ENCODE measurements around the gene TRIP4. TPM values are rescaled to one million over a fixed set of nuclear protein-coding genes. Genes with fewer than 3 reads are reported as not detected.
"Not testable (repeated sequence)": the region's sequence is repeated elsewhere in the genome, so short reads cannot be mapped to it uniquely, and the experiment has no call there.

The TRIP4 gene
- total RNA-seq, 1 donor from 2014 or later: 14.3 TPM

DNA sequence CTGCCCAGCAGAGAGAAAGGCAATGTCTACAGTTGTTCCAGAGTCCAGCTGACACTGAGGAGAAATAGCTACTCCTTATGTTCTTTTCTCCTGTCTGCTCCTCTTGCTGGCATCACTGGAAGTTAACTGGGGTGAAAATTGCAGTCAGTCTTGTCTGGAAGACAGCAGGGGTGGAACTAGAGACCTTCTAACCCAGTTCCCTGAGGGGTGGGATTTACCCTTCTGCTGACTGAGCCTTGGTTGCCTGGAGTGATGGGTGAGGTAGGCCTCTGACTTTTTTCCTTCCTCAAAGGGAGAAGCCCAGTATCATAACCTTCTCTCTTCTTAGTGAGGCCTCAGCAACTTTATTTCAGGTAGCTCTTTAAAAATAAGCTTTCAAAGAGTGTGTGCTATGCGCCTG, 88.9 kb downstream of the TRIP4 start:
- DNase-seq (ENCODE audit: low spot score in 2 of 2) (no peak), FAIRE-seq (no peak)

DNA sequence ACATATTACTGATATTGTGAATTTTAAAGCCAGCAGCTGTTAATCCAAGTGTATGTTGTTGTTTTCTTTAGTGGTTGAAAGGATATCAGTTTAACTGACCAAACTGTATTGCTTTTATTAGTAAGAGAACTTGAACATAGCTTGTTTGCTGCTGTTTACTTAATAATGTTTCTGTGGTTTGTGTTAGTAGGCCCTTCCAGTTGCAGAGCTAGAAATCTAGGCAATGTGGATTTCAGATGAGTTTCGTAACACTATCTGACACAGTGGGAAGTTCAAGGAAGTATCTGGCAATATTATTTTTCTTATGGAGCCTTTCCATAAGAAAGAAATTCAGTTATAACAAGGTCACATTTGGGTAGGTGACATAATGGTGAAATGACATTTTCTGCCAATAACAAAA, 91.2 kb downstream of the TRIP4 start:
- DNase-seq (ENCODE audit: low spot score in 2 of 2) (no peak), FAIRE-seq (no peak)

DNA sequence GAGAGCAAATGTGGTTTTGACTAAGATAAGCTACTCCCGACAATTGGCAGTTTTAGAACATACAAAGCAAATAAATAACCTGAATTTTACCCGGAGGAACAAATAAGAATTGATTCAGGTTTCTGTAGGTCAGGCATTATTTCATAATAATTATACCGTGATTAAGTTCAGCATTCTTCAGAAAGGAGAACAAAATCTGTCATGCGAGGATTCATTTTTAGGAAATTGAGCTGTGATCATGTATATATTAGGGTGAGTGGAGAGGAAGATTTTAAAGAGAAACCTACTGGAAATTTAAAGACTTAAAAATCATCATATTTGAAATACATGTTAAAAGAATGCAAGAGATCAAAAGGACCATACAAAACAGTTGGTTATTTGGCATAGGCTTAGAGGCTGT, 93.3 kb downstream of the TRIP4 start:
- no peak for FAIRE-seq
- DNase-seq (ENCODE audit: low spot score in 2 of 2): no peak

DNA sequence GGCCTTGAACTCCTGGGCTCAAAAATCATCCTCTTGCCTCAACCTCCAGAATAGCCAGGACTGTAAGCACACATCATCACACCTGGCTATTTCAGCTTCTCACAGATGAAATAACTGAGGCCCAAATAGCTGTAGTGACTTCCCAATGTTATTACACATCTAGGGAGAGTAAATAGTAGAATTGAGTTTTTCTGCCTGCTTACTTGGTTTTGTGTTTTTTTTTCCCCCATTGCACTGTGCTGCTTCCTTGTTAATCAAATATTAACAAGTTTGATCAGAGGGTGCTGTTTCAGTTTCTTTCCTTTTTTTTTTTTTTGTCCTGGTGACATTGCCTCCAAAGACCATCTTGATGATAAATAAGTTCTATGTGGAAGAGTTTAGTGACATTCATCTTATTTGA, 96.1 kb downstream of the TRIP4 start:
- FAIRE-seq (no peak), DNase-seq (ENCODE audit: low spot score in 2 of 2) (no peak)

DNA sequence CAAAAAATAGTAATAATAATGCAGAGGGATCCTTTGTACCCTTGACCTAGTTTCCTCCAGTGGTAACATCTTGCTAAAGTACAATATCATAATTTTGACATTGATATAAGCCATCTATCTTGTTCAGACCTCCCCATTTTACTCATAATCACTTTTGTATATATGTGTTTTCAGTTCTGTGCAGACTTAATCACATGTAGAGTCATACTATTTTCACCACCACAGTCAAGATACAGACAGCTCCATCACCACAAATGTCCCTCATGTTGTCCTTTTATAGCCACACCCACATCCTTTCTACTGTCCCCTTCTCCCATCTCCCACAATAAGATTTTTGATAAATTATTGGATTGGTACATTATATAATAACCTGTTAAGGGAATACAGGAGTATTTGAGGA, 98.2 kb downstream of the TRIP4 start:
- no peak for FAIRE-seq

DNA sequence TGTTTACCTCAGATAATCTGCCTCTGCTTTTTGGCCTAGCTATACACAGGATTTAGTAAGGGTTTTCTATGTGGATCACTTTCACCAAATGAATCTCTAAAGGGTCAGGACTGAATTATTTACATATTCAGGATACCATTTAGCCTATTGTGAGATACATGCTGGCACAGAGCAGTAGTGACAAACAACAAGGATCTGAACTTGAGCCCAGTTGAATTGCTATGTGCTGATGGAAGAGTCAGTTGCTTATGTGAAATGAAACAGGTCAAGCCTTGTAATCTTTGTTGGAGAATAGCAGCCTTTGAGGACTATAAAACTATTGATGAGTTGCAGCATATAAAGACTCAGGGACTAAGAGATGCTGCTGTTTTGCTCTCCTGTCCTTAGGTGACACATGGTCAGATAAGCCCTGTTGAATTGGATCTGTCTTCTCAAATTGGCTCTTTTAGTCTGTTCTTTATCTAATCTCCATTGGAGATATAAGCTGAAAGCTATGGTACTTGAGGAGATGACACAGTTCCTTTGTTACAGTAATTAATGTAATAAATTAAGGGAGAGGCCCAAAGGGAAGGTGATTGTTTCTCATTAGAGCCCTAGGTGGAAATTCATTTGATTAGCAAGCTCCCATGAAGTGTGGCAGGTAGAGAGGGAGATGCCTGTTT, 103.1 kb downstream of the TRIP4 start:
- FAIRE-seq: no peak

More for the DNA sequence above, 98.2 kb downstream of the TRIP4 start:
- DNase-seq (ENCODE audit: low spot score in 2 of 2): no peak

DNA sequence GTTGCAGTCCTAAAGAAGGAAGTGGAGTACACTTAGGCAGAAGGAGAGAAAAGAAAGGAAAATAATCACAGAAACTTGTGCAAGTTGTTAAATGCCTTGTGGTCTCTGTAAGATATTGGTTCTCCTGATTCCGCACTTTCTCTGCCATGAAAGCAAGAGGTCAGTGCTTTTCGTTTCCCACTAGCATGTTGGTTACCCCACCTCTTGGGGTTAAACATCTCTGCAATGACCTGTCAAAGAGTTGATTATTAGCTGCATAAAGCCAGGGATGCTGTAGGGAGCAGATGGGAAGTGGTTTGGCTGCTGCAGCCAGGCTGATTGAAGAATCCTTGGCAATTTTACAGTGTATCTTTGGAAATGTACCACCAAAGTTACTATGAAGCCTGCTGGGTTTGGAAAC, 106.0 kb downstream of the TRIP4 start:
- DNase-seq (ENCODE audit: low spot score in 2 of 2) (no peak), FAIRE-seq (no peak)

More for the DNA sequence above, 103.1 kb downstream of the TRIP4 start:
- DNase-seq (ENCODE audit: low spot score in 2 of 2): no peak

DNA sequence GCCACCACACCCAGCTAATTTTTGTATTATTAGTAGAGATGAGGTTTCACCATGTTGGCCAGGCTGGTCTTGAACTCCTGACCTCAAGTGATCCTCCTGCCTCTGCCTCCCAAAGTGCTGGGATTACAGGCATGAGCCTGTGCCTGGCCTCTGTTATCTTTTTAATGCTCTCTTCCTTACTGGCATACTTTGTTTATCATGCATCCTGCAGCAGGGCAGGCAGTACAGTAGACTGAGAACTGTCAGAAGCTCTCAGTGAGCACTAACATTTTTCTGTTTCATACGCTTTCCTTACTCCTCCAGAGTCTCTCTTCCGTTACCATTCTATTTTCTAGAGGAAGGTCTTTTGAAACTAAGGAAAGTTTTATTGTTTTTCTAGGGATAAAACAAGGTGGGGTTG, 108.3 kb downstream of the TRIP4 start:
- DNase-seq (ENCODE audit: low spot score in 2 of 2); FAIRE-seq: not testable (repeated sequence)

DNA sequence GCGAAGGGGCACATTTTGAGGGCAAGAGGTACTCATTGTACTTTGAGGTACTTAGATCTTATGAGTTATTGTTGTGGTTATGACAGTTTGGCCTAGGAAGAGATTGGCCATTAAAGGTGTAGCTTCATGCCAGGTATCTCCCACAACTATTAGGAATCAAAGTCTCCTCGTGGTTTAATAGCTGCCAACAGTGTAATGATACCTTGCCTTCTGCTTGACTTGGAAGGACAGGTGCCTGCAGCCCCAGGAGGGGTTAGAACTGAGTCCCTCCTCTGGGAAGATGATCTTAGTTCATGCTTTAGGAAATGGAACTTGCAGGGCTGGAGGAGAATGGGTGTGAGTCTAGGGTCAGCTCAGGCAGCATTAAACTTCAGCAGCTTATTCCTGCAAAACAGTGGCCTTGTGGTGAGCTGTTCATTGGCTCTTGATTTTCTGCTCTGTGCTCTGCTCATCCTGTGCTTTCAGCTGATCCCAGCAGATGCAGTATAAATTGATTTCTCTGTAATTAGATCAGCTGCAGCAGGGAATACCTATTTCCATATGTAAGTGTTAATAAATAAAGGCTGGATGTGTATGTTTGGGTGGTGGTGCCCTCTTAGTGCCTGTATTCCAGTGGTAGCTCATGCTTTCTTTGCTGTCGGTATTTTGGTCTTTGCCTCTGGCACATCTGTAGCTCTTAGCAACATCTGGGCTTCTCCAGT, 113.2 kb downstream of the TRIP4 start:
- no peak for FAIRE-seq
- no peak for DNase-seq (ENCODE audit: low spot score in 2 of 2)

DNA sequence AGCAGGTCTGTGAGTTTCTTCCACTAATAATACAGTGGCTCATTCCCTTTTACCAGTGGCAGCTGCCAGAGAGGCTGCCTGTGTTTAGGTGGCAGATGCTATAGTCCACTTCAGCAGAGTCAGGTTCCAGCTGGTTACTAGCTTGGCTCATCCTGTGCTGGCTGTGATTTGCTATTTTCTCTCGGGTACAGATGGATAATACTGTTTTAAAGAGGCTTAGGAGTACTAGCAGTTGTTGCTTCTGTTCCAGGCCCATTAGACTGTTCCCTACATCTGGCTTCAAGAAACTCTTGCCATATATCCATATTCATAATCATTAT, 113.7 kb downstream of the TRIP4 start:
- DNase-seq (ENCODE audit: low spot score in 2 of 2) (no peak), FAIRE-seq (no peak)

DNA sequence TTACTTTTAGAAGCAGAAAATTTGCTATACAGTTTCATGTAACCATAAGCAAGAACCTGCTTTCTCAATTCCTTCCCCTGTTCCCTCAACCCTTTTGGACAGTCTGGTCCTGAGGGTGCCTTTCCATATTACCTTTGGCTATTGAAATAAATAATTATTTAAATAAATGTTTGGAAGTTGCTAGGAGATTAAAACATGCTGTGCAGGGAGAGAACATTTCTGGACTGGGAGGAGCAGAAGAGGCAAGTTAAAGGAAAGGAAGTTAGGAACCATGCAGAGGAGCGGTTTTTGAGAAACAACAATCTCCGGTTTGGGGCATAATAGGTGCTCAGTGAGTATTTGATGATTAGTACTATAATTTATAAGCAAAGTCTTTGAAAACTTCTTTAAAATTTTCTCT, 114.5 kb downstream of the TRIP4 start:
- no peak for FAIRE-seq
- no peak for DNase-seq (ENCODE audit: low spot score in 2 of 2)

DNA sequence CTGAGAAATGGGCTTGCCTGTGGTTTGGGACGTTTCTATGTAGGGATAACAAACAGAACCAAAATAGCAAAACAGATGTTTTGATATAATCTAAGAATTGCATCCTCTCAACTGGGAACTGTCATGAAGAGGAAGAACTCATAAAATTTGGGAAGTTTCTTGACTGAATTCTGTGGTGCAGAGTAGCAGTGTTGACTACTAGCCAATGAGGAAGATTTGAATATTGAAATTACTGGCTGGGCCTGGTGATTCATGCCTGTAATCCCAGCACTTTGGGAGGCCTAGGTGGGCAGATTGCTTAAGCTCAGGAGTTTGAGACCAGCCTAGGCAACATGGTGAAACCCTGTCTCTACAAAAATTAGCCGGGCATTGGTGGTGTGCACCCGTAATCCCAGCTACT, 114.9 kb downstream of the TRIP4 start:
- DNase-seq (ENCODE audit: low spot score in 2 of 2) (no peak), FAIRE-seq (no peak)

DNA sequence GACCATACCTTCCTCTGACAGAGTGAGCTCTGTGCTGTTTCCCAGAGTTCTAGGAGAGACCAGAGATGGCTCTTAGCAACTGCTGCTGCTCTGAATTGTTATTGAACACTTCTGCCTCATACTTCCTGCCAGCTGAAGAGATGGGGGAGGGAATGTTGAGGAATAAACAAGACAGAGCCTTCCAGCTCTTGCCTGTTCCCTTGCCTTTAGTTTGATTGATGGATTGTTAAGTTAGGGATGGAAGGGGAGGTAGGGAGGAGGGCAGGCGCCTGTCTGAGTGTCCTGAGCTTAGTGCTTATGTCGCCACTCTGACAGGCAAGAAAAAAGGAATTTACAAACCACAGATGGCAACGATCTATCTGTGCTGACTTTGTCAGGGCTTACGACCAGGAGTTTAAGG, 115.6 kb downstream of the TRIP4 start:
- FAIRE-seq (no peak), DNase-seq (ENCODE audit: low spot score in 2 of 2) (no peak)

DNA sequence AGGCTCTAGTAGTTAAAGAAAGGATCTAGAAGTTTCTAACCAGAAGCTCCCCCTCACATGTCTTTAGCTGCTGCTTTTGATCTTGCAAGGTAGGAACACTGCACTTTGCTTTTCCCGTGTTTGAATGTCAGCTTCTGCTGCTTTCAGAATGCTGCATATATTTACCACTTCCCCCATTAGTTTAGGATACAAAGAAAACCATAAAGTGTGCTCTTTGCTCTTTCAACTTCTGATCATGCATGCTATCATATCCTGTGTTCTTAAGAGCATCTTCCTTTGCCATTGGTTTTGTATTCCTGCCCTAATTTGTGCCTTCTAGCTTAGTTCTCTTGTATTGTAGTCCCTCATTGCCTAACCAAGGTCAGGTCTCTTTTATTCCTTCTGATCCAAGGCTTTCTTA, 116.0 kb downstream of the TRIP4 start:
- DNase-seq (ENCODE audit: low spot score in 2 of 2): no peak
- no peak for FAIRE-seq

Small RNAs within 50 kb of the gene (small RNA-seq; reads per million reads assigned to genes)
- gene RF00019 (not detected), gene RF00554 (not detected)

Other genes starting within 250 kb of the TRIP4 start
- 7.7 TPM for gene SNX22, start 236.1 kb upstream of the TRIP4 start, total RNA-seq
- 186 TPM for gene PPIB, start 224.8 kb upstream of the TRIP4 start, total RNA-seq
- gene CSNK1G1, start 31.7 kb upstream of the TRIP4 start, total RNA-seq: 46.1 TPM
- 2.9 TPM for gene PCLAF, start 6.4 kb upstream of the TRIP4 start, total RNA-seq
- 26.9 TPM for gene ZNF609, start 72.7 kb downstream of the TRIP4 start, total RNA-seq

All from frontal cortex (tissue), 4 donors.